CD4-positive, alpha-beta T cell (primary cell): ENCODE measurements around the gene EGLN3. TPM values are rescaled to one million over a fixed set of nuclear protein-coding genes. Genes with fewer than 3 reads are reported as not detected.

ENCODE experiments used
- ATAC-seq: fragments of 200-7000 bp; cut with Tn5 transposase; one replicate; pipeline ENCODE4 v1.10.0; 2022; ENCODE audit warnings: mild to moderate bottlenecking; ENCODE audit not compliant: poor library complexity
- CTCF ChIA-PET: fragments of 350-600 bp; sonication (Branson Sonifier 250); formaldehyde crosslinking; loops from one replicate; lab custom pipeline; 2021; ENCODE audit warnings: antibody characterized with exemption, inconsistent platforms; lab: Charles Lee
- POLR2A ChIA-PET: fragments of 350-600 bp; sonication (Branson Sonifier 250); formaldehyde crosslinking; loops from one replicate; lab custom pipeline; 2021; ENCODE audit warnings: antibody characterized with exemption, inconsistent platforms; lab: Charles Lee
- DNase-seq, 14 experiments: peaks; one replicate each; pipeline ENCODE4 v3.0.0-alpha.2; 2013 to 2020; ENCODE audit warnings: mixed read lengths in 2 of 14
- H3K27ac ChIP-seq, 2 donors: one replicate each; pipeline versions ENCODE4 v1.5.1 to v1.7.0; 2013; ENCODE audit warnings: low read length in 2 of 2, low read depth in 1 of 2, mild to moderate bottlenecking in 1 of 2
- H3K27me3 ChIP-seq, 2 experiments: 1 replicate in 1 of 2; 2 replicates in 1 of 2; pipeline versions ENCODE4 v1.6.1 to v1.7.0; 2013; ENCODE audit warnings: low read length in 2 of 2, control low read depth in 1 of 2, mild to moderate bottlenecking in 1 of 2, moderate library complexity in 1 of 2; ENCODE audit not compliant: insufficient read depth in 2 of 2, control insufficient read depth in 1 of 2
- H3K36me3 ChIP-seq: one replicate; pipeline ENCODE4 v1.6.1; 2013; ENCODE audit warnings: low read length, control low read depth; ENCODE audit not compliant: insufficient read depth
- H3K4me1 ChIP-seq: one replicate; pipeline ENCODE4 v1.6.1; 2013; ENCODE audit warnings: low read length, control low read depth; ENCODE audit not compliant: insufficient read depth
- H3K4me3 ChIP-seq: one replicate; pipeline ENCODE4 v1.5.1; 2013; ENCODE audit warnings: mild to moderate bottlenecking, low read length, moderate library complexity
- H3K9me3 ChIP-seq, 2 experiments: 1 replicate in 1 of 2; 2 replicates in 1 of 2; pipeline versions ENCODE4 v1.6.1 to v1.7.0; 2013; ENCODE audit warnings: low read length in 2 of 2, mild to moderate bottlenecking in 2 of 2, control low read depth in 1 of 2, moderate library complexity in 1 of 2; ENCODE audit not compliant: control insufficient read depth in 1 of 2, insufficient read depth in 1 of 2
- H3K27ac Mint-ChIP-seq: one replicate; pipeline ENCODE4 v1.8.0; 2020; ENCODE audit warnings: mixed read lengths
- H3K27me3 Mint-ChIP-seq: one replicate; pipeline ENCODE4 v1.8.0; 2021; ENCODE audit warnings: mixed read lengths
- H3K36me3 Mint-ChIP-seq: one replicate; pipeline ENCODE4 v1.8.0; 2021; ENCODE audit warnings: low read depth, mixed read lengths
- H3K4me1 Mint-ChIP-seq: one replicate; pipeline ENCODE4 v1.8.0; 2021; ENCODE audit warnings: low read depth, mixed read lengths
- H3K4me3 Mint-ChIP-seq: one replicate; pipeline ENCODE4 v1.8.0; 2020; ENCODE audit warnings: mild to moderate bottlenecking, mixed read lengths
- H3K9me3 Mint-ChIP-seq: one replicate; pipeline ENCODE4 v1.8.0; 2020; ENCODE audit warnings: mixed read lengths
- intact Hi-C, 2 experiments: fragments of 100-400 bp; cut with DNase I in 1 of 2; cut with micrococcal nuclease in 1 of 2; formaldehyde crosslinking; loops; one replicate each; pipeline versions ENCODE4 v1.15.1 to v1.9.0; 2023 to 2025; cut with DNase I, micrococcal nuclease
- total RNA-seq, 174 experiments: library from RNA in 2 of 174; stranded (reverse) in 2 of 174; gene quantifications; one replicate each; pipeline ENCODE4 v1.2.3 and lab custom pipeline; 2021 to 2026
- TF ChIP-seq, protein P1 (sequence below): fragments of 200-600 bp; IDR thresholded peaks from one replicate; pipeline ENCODE4 v1.8.0; 2022; ENCODE audit warnings: antibody characterized with exemption, mild to moderate bottlenecking

EGLN3 gene
- total RNA-seq, 2 experiments from 2014 or later, result 1.1 to 1.3 TPM

DNA sequence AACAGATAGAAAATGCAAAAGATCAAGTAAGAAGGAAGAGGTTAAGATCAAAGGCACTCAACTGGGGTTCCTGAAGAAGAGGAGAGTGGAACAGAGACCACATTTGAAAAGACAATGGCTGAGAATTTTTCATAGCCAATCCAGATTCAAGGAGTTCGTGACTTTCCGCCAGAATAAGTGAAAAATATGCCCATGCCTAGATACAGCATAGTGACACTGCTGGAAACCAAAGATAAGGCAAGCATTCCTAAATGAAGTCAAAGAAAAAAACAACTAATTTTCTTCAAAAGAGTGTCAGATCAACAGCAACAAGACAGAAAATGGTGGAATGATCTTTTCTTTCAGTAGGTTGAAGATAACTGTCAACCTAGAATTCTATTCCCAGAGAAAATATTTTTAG is 47.5 kb downstream of the EGLN3 start:
- no peaks in the 10 kb centered on the region for H3K9me3 Mint-ChIP-seq
- Histone ChIP-seq H3K27me3 (no peaks in the 10 kb centered on the region), H3K36me3 (no peaks in the 10 kb centered on the region), H3K27ac (no peak overlapping the region), H3K4me1 (no peaks in the 10 kb centered on the region), H3K9me3 (peaks cover 0 to 18% of the 10 kb centered on the region in 2 experiments), H3K4me3 (no peak overlapping the region)
- no peak overlapping the region for H3K4me3 Mint-ChIP-seq
- TF ChIP-seq, protein P1, sequence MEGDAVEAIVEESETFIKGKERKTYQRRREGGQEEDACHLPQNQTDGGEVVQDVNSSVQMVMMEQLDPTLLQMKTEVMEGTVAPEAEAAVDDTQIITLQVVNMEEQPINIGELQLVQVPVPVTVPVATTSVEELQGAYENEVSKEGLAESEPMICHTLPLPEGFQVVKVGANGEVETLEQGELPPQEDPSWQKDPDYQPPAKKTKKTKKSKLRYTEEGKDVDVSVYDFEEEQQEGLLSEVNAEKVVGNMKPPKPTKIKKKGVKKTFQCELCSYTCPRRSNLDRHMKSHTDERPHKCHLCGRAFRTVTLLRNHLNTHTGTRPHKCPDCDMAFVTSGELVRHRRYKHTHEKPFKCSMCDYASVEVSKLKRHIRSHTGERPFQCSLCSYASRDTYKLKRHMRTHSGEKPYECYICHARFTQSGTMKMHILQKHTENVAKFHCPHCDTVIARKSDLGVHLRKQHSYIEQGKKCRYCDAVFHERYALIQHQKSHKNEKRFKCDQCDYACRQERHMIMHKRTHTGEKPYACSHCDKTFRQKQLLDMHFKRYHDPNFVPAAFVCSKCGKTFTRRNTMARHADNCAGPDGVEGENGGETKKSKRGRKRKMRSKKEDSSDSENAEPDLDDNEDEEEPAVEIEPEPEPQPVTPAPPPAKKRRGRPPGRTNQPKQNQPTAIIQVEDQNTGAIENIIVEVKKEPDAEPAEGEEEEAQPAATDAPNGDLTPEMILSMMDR, result no peak
- no peak for DNase-seq
- H3K36me3 Mint-ChIP-seq, result no peaks in the 10 kb centered on the region
- POLR2A ChIA-PET, result no interaction called here
- intact Hi-C loops, result no loop called here
- H3K27me3 Mint-ChIP-seq, result peaks cover 4% of the 10 kb centered on the region
- H3K27ac Mint-ChIP-seq, result no peak overlapping the region
- ATAC-seq, result no peak
- CTCF ChIA-PET, result no interaction called here
- no peaks in the 10 kb centered on the region for H3K4me1 Mint-ChIP-seq

DNA sequence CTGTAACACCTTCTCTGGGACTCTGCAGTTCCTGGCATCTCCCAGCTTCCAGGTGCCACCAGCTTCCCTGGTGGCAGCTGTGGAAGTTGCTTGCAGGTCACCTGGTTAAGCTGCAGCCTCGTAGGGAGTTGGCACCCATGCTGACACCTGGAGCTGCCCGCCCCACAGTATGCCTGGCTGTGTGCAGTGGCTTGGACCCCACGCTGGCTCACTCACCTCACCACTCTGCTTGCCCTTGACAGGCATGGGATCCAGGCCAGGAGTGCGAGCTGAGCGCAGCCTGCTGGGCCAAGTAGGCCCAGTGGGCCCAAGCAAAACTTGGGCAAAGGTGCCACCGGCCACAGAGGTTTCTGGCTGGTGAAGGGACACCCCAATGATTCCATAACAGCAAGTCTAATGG is 48.5 kb downstream of the EGLN3 start:
- no peaks in the 10 kb centered on the region for H3K36me3 ChIP-seq
- no peaks in the 10 kb centered on the region for H3K4me1 ChIP-seq
- Mint-ChIP-seq H3K9me3 (no peaks in the 10 kb centered on the region), H3K36me3 (no peaks in the 10 kb centered on the region), H3K27me3 (peaks cover 4% of the 10 kb centered on the region), H3K27ac (no peak overlapping the region), H3K4me1 (no peaks in the 10 kb centered on the region), H3K4me3 (no peak overlapping the region)
- ChIA-PET POLR2A (no interaction called here), CTCF (interaction anchor here (0.6 kb wide), 1 partner anchor 9 kb away, joined by 3 read pairs; no protein-coding TSS in a partner anchor)
- TF ChIP-seq, protein P1, result no peak
- intact Hi-C loops, result no loop called here
- H3K4me3 ChIP-seq, result no peak overlapping the region
- H3K27ac ChIP-seq, result no peak overlapping the region
- no peaks in the 10 kb centered on the region for H3K27me3 ChIP-seq
- no peak for DNase-seq
- peaks cover 0 to 17% of the 10 kb centered on the region in 2 experiments for H3K9me3 ChIP-seq
- no peak for ATAC-seq

- intact Hi-C loops, result no loop called here
- ChIA-PET CTCF (interaction anchor here (0.7 kb wide), 1 partner anchor 103 kb away, joined by 3 read pairs; no protein-coding TSS in a partner anchor), POLR2A (no interaction called here)
- Mint-ChIP-seq H3K4me3 (no peak overlapping the region), H3K36me3 (no peaks in the 10 kb centered on the region), H3K9me3 (no peaks in the 10 kb centered on the region), H3K4me1 (no peaks in the 10 kb centered on the region), H3K27ac (no peak overlapping the region), H3K27me3 (peaks cover 4% of the 10 kb centered on the region)
- TF ChIP-seq, protein P1, result no peak
- Histone ChIP-seq H3K9me3 (peaks cover 0 to 17% of the 10 kb centered on the region in 2 experiments), H3K27ac (no peak overlapping the region), H3K4me1 (no peaks in the 10 kb centered on the region), H3K27me3 (no peaks in the 10 kb centered on the region), H3K4me3 (no peak overlapping the region), H3K36me3 (no peaks in the 10 kb centered on the region)
- DNase-seq (no peak), ATAC-seq (no peak)
These were observed 49.3 kb downstream of the EGLN3 start for GRCh38 chr14:33901426-33902155.
